ENCODE results near the gene STAG3. TPM values are rescaled to one million over a fixed set of nuclear protein-coding genes. Genes with fewer than 3 reads are reported as not detected.
"Not testable (repeated sequence)": the region's sequence is repeated elsewhere in the genome, so short reads cannot be mapped to it uniquely, and the experiment has no call there.

STAG3 gene
- total RNA-seq: 1 to 10 TPM in 4 of 6 experiments, under 1 TPM in 2; 0.81 to 5.9 (median 4.4) TPM
- long read RNA-seq, partial matches to known transcripts: 1 of 1 reads
- long read RNA-seq, other reads (novel, unspliced or antisense): 0 of 1 reads

- DNase-seq: peak; percentile 93 to 96 (median 95)
- intact Hi-C loops (cut with DNase I): no loop called here
- Histone ChIP-seq H3K27ac (no peak within 1 kb of the TSS), H3K4me3 (peak within 1 kb of the TSS; percentile 38 to 56 (median 39)), H3K27me3 (no peaks in the 10 kb centered on the region), H3K9me3 (no peaks in the 10 kb centered on the region), H3K36me3 (no peaks in the 10 kb centered on the region), H3K4me1 (no peaks in the 10 kb centered on the region)
- ATAC-seq: peak; percentile 97 to 98 (median 98)
- 4% methylated on average over 38 of the region's 78 CpGs for WGBS (ENCODE audit: insufficient coverage, low coverage, low lambda C conversion rate, missing lambda C conversion rate)
- no peak for TF ChIP-seq POLR2A (IDR thresholded peaks at IDR 0.05)
- no peak for TF ChIP-seq CTCF (IDR thresholded peaks at IDR 0.05)
These were observed at the start of gene STAG3, which contains the start of gene GPC2 for GRCh38 chr7:100177045-100178001. Gene STAG3, plus strand, starts transcription at chr7:100177918. Its CDS starts 2,639 bp downstream, at chr7:100180557. Gene GPC2, minus strand, starts transcription at chr7:100177381. Its CDS starts 182 bp downstream, at chr7:100177199.

- intact Hi-C loops (cut with DNase I): no loop called here
- DNase-seq (no peak), ATAC-seq (no peak)
- H3K36me3 ChIP-seq: no peaks in the 10 kb centered on the region
- 33% methylated on average over 1 of the region's 1 CpG for WGBS (ENCODE audit: insufficient coverage, low coverage, low lambda C conversion rate, missing lambda C conversion rate)
- peaks cover 0 to 40% (median 0%) of the 10 kb centered on the region in 4 donors for H3K4me1 ChIP-seq
- TF ChIP-seq CTCF (IDR thresholded peaks at IDR 0.05): no peak
- TF ChIP-seq POLR2A (IDR thresholded peaks at IDR 0.05): no peak
- no peak overlapping the region for H3K4me3 ChIP-seq
- H3K9me3 ChIP-seq: no peaks in the 10 kb centered on the region
- no peak overlapping the region for H3K27ac ChIP-seq
- H3K27me3 ChIP-seq: no peaks in the 10 kb centered on the region
These were observed 49.1 kb upstream of the STAG3 start for GRCh38 chr7:100128637-100128963.

- H3K4me1 ChIP-seq: peaks cover 0 to 36% (median 0%) of the 10 kb centered on the region in 4 donors
- not testable (repeated sequence) for H3K4me3 ChIP-seq, H3K27me3 ChIP-seq, ATAC-seq, H3K27ac ChIP-seq, DNase-seq, H3K9me3 ChIP-seq, H3K36me3 ChIP-seq
- 92% methylated on average over 1 of the region's 1 CpG for WGBS (ENCODE audit: insufficient coverage, low coverage, low lambda C conversion rate, missing lambda C conversion rate)
- intact Hi-C loops (cut with DNase I): loop anchor here (10.0 kb wide), 1 partner anchor 95 kb away; no protein-coding TSS in a partner anchor
These were observed 47.5 kb upstream of the STAG3 start for GRCh38 chr7:100130220-100130607.

GRCh38 chr7:100130608-100131453 is 46.9 kb upstream of the STAG3 start:
- DNase-seq (peak; percentile 84 to 87 (median 86)), ATAC-seq (peak; percentile 65 to 73 (median 68))
- TF ChIP-seq CTCF (IDR thresholded peaks at IDR 0.05) (peak; percentile 79 to 94 (median 88)), POLR2A (IDR thresholded peaks at IDR 0.05) (no peak)
- intact Hi-C loops (cut with DNase I): loop anchor here (10.0 kb wide), 1 partner anchor 94 kb away; no protein-coding TSS in a partner anchor
- H3K27ac ChIP-seq: peak overlapping the region in 2 of 3 donors; percentile 63 to 64
- no peaks in the 10 kb centered on the region for H3K27me3 ChIP-seq
- H3K4me3 ChIP-seq: peak overlapping the region; percentile 27 to 49 (median 48)
- WGBS (ENCODE audit: insufficient coverage, low coverage, low lambda C conversion rate, missing lambda C conversion rate): 9% methylated on average over 13 of the region's 24 CpGs
- no peaks in the 10 kb centered on the region for H3K36me3 ChIP-seq
- no peaks in the 10 kb centered on the region for H3K9me3 ChIP-seq
- H3K4me1 ChIP-seq: peaks cover 0 to 32% (median 0%) of the 10 kb centered on the region in 4 donors
